ENCODE results near the gene ZYG11B.

ZYG11B gene

GRCh38 chr1:52855584-52855983 lies 129.3 kb downstream of the ZYG11B start:
- Histone ChIP-seq H3F3A (ENCODE audit: insufficient read depth, low read length) (no peaks in the 10 kb centered on the region), H2AFZ (ENCODE audit: low read length) (no peak overlapping the region), H3K4me2 (ENCODE audit: low read depth, low read length) (no peak overlapping the region), H3K9me3 (replicated peaks; ENCODE audit: insufficient read depth, low read length) (no peaks in the 10 kb centered on the region), H4K20me1 (ENCODE audit: insufficient read depth, low read length) (no peaks in the 10 kb centered on the region), H3K4me1 (ENCODE audit: low read length) (no peaks in the 10 kb centered on the region), H3K27ac (ENCODE audit: low read length) (no peak overlapping the region), H3K4me3 (ENCODE audit: low read length) (no peak overlapping the region), H3K9ac (ENCODE audit: low read length) (no peak overlapping the region), H3K27me3 (replicated peaks; ENCODE audit: insufficient read depth, low read length) (no peaks in the 10 kb centered on the region), H3K9me2 (replicated peaks; ENCODE audit: insufficient read depth, low read length) (no peaks in the 10 kb centered on the region), H3K79me2 (ENCODE audit: low read length) (no peaks in the 10 kb centered on the region), H3K36me3 (replicated peaks; ENCODE audit: insufficient read depth, low read length) (no peaks in the 10 kb centered on the region)
- no peak for DNase-seq
- TF ChIP-seq CTCF (IDR thresholded peaks at IDR 0.05; ENCODE audit: low read length) = no peak
- no peak for TF ChIP-seq EZH2phosphoT487 (IDR thresholded peaks at IDR 0.05; ENCODE audit: low read length)

- no peak overlapping the region for H3K27ac ChIP-seq (ENCODE audit: low read length)
- no peak for TF ChIP-seq EZH2 (optimal IDR thresholded peaks at IDR 0.05; ENCODE audit: low read depth, low read length)
- TF ChIP-seq EZH2phosphoT487 (IDR thresholded peaks at IDR 0.05; ENCODE audit: low read length) = no peak
- TF ChIP-seq CTCF (IDR thresholded peaks at IDR 0.05; ENCODE audit: low read length) = no peak
- H3K79me2 ChIP-seq (ENCODE audit: low read length) = no peaks in the 10 kb centered on the region
- no peaks in the 10 kb centered on the region for H3K4me1 ChIP-seq (ENCODE audit: low read length)
- no peaks in the 10 kb centered on the region for H3K27me3 ChIP-seq (replicated peaks; ENCODE audit: insufficient read depth, low read length)
- H3K36me3 ChIP-seq (replicated peaks; ENCODE audit: insufficient read depth, low read length) = no peaks in the 10 kb centered on the region
- H3K9me3 ChIP-seq (replicated peaks; ENCODE audit: insufficient read depth, low read length) = no peaks in the 10 kb centered on the region
- no peak overlapping the region for H3K4me2 ChIP-seq (ENCODE audit: low read depth, low read length)
- H4K20me1 ChIP-seq (ENCODE audit: insufficient read depth, low read length) = no peaks in the 10 kb centered on the region
- H3F3A ChIP-seq (ENCODE audit: insufficient read depth, low read length) = no peaks in the 10 kb centered on the region
- no peaks in the 10 kb centered on the region for H3K9me2 ChIP-seq (replicated peaks; ENCODE audit: insufficient read depth, low read length)
- no peak overlapping the region for H3K9ac ChIP-seq (ENCODE audit: low read length)
- DNase-seq = no peak
- no peak overlapping the region for H2AFZ ChIP-seq (ENCODE audit: low read length)
- H3K4me3 ChIP-seq (ENCODE audit: low read length) = no peak overlapping the region
These were observed 129.8 kb downstream of the ZYG11B start for GRCh38 chr1:52856026-52856425.

GRCh38 chr1:52857443-52857842 lies 131.2 kb downstream of the ZYG11B start:
- no peaks in the 10 kb centered on the region for H4K20me1 ChIP-seq (ENCODE audit: insufficient read depth, low read length)
- no peak overlapping the region for H3K4me3 ChIP-seq (ENCODE audit: low read length)
- no peaks in the 10 kb centered on the region for H3F3A ChIP-seq (ENCODE audit: insufficient read depth, low read length)
- no peaks in the 10 kb centered on the region for H3K9me3 ChIP-seq (replicated peaks; ENCODE audit: insufficient read depth, low read length)
- no peaks in the 10 kb centered on the region for H3K79me2 ChIP-seq (ENCODE audit: low read length)
- H3K27me3 ChIP-seq (replicated peaks; ENCODE audit: insufficient read depth, low read length) = no peaks in the 10 kb centered on the region
- no peaks in the 10 kb centered on the region for H3K9me2 ChIP-seq (replicated peaks; ENCODE audit: insufficient read depth, low read length)
- no peaks in the 10 kb centered on the region for H3K36me3 ChIP-seq (replicated peaks; ENCODE audit: insufficient read depth, low read length)
- H3K27ac ChIP-seq (ENCODE audit: low read length) = no peak overlapping the region
- H3K9ac ChIP-seq (ENCODE audit: low read length) = no peak overlapping the region
- H3K4me1 ChIP-seq (ENCODE audit: low read length) = no peaks in the 10 kb centered on the region
- no peak overlapping the region for H2AFZ ChIP-seq (ENCODE audit: low read length)
- no peak for DNase-seq
- TF ChIP-seq CTCF (IDR thresholded peaks at IDR 0.05; ENCODE audit: low read length) = no peak
- no peak for TF ChIP-seq EZH2 (optimal IDR thresholded peaks at IDR 0.05; ENCODE audit: low read depth, low read length)
- TF ChIP-seq EZH2phosphoT487 (IDR thresholded peaks at IDR 0.05; ENCODE audit: low read length) = no peak
- H3K4me2 ChIP-seq (ENCODE audit: low read depth, low read length) = no peak overlapping the region
